ENCODE data around the gene ZNF408.

ZNF408 gene

DNA sequence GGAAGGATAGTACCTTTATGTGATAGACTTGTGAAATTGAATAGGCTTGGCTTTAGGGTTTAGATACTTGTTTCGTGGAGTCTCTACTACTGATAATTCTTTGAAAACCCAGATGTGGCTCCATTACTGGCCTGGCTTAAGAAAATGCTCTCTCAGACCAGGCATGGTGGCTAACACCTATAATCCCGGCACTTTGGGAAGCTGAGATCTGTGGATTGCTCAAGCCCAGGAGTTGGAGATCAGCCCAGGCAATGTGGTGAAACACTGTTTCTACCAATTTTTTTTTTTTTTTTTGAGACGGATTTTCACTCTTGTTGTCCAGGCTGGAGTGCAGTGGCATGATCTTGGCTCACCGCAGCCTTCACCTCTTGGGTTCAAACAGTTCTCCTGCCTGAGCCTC lies 42.6 kb upstream of the ZNF408 start:
- no peaks in the 10 kb centered on the region for H3K79me2 ChIP-seq (ENCODE audit: insufficient read depth, low read length)
- no peaks in the 10 kb centered on the region for H3K27me3 ChIP-seq (ENCODE audit: insufficient read depth, low read length)
- no peaks in the 10 kb centered on the region for H3K9me3 ChIP-seq (ENCODE audit: low read length)
- peaks cover 20% of the 10 kb centered on the region for H3K4me1 ChIP-seq (ENCODE audit: insufficient read depth, low read length, severe bottlenecking)
- H2AFZ ChIP-seq (ENCODE audit: low read length) = no peak overlapping the region
- no peaks in the 10 kb centered on the region for H3F3A ChIP-seq (ENCODE audit: insufficient read depth, low read length)
- peaks cover 63% of the 10 kb centered on the region for H3K36me3 ChIP-seq (ENCODE audit: insufficient read depth, low read length)
- H3K4me3 ChIP-seq (ENCODE audit: low read depth, low read length, poor library complexity, severe bottlenecking) = no peak overlapping the region
- H4K20me1 ChIP-seq (ENCODE audit: insufficient read depth, low read length) = no peaks in the 10 kb centered on the region
- no peak for TF ChIP-seq EZH2 (IDR thresholded peaks at IDR 0.05; ENCODE audit: borderline replicate concordance, low read length)
- TF ChIP-seq, protein P1, sequence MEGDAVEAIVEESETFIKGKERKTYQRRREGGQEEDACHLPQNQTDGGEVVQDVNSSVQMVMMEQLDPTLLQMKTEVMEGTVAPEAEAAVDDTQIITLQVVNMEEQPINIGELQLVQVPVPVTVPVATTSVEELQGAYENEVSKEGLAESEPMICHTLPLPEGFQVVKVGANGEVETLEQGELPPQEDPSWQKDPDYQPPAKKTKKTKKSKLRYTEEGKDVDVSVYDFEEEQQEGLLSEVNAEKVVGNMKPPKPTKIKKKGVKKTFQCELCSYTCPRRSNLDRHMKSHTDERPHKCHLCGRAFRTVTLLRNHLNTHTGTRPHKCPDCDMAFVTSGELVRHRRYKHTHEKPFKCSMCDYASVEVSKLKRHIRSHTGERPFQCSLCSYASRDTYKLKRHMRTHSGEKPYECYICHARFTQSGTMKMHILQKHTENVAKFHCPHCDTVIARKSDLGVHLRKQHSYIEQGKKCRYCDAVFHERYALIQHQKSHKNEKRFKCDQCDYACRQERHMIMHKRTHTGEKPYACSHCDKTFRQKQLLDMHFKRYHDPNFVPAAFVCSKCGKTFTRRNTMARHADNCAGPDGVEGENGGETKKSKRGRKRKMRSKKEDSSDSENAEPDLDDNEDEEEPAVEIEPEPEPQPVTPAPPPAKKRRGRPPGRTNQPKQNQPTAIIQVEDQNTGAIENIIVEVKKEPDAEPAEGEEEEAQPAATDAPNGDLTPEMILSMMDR (IDR thresholded peaks at IDR 0.05; ENCODE audit: low read length) = no peak
- no peak overlapping the region for H3K9ac ChIP-seq (ENCODE audit: low read length)
- H3K9me2 ChIP-seq (ENCODE audit: low read depth, low read length) = no peaks in the 10 kb centered on the region
- no peak overlapping the region for H3K27ac ChIP-seq (ENCODE audit: low read depth, low read length, poor library complexity, severe bottlenecking)
- H3K4me2 ChIP-seq (ENCODE audit: low read length) = no peak overlapping the region

DNA sequence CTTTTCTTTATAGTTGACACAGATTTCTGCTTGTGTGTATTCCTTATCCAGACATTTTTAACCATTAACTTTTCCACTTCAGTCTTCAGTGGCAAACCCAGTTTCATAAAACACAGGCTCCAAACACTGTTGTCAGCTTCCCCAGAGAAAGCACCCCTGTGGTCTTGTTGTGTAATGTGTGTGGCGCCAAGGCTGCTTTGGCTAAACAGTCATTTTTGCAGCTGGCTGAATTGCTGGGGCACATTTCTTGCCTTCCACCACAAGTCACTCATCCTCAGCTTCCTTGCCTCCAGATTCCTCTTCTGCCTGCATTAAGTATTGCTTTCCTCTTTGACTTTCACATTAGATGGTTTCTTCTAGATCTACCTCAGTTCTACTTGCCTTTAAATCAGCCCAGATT lies 40.9 kb upstream of the ZNF408 start:
- H3K4me2 ChIP-seq (ENCODE audit: low read length) = no peak overlapping the region
- no peak overlapping the region for H2AFZ ChIP-seq (ENCODE audit: low read length)
- no peak overlapping the region for H3K9ac ChIP-seq (ENCODE audit: low read length)
- H3K36me3 ChIP-seq (ENCODE audit: insufficient read depth, low read length) = peaks cover 73% of the 10 kb centered on the region; the same call in 1 of the 2 replicates
- no peaks in the 10 kb centered on the region for H3K9me3 ChIP-seq (ENCODE audit: low read length)
- H3K4me3 ChIP-seq (ENCODE audit: low read depth, low read length, poor library complexity, severe bottlenecking) = no peak overlapping the region
- H3F3A ChIP-seq (ENCODE audit: insufficient read depth, low read length) = no peaks in the 10 kb centered on the region
- H3K4me1 ChIP-seq (ENCODE audit: insufficient read depth, low read length, severe bottlenecking) = peaks cover 20% of the 10 kb centered on the region
- H3K27ac ChIP-seq (ENCODE audit: low read depth, low read length, poor library complexity, severe bottlenecking) = peak overlapping the region; percentile 55
- no peaks in the 10 kb centered on the region for H4K20me1 ChIP-seq (ENCODE audit: insufficient read depth, low read length)
- H3K27me3 ChIP-seq (ENCODE audit: insufficient read depth, low read length) = no peaks in the 10 kb centered on the region
- TF ChIP-seq, protein P1 (IDR thresholded peaks at IDR 0.05; ENCODE audit: low read length) = no peak
- TF ChIP-seq EZH2 (IDR thresholded peaks at IDR 0.05; ENCODE audit: borderline replicate concordance, low read length) = no peak
- no peaks in the 10 kb centered on the region for H3K79me2 ChIP-seq (ENCODE audit: insufficient read depth, low read length)
- no peaks in the 10 kb centered on the region for H3K9me2 ChIP-seq (ENCODE audit: low read depth, low read length)

DNA sequence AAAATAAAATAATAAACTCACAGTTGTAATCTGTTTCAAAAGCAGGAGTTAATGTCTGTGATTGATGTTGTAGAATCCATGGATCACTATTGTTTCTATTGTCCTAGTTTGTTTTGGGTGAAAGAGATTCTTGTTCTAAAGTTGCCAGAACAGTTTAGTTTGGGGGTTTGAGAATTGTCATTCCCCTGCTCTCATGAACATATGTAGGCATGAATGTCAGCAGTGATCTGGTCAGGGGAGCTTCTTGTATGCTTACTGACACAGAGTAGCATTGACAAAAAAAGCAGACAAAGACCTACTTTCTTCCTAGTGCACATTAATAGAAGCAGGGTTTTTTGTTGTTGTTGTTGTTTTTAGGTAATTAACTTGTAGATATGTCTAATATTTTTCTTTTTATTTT lies 39.0 kb upstream of the ZNF408 start:
- no peak for TF ChIP-seq EZH2 (IDR thresholded peaks at IDR 0.05; ENCODE audit: borderline replicate concordance, low read length)
- TF ChIP-seq, protein P1 (IDR thresholded peaks at IDR 0.05; ENCODE audit: low read length) = no peak
- Histone ChIP-seq H3F3A (ENCODE audit: insufficient read depth, low read length) (no peaks in the 10 kb centered on the region), H3K9me3 (ENCODE audit: low read length) (no peaks in the 10 kb centered on the region), H3K79me2 (ENCODE audit: insufficient read depth, low read length) (no peaks in the 10 kb centered on the region), H3K4me1 (ENCODE audit: insufficient read depth, low read length, severe bottlenecking) (peaks cover 30% of the 10 kb centered on the region), H3K9ac (ENCODE audit: low read length) (peak overlapping the region; percentile 16; the same call in 1 of the 2 replicates), H4K20me1 (ENCODE audit: insufficient read depth, low read length) (no peaks in the 10 kb centered on the region), H3K4me3 (ENCODE audit: low read depth, low read length, poor library complexity, severe bottlenecking) (no peak overlapping the region), H3K27me3 (ENCODE audit: insufficient read depth, low read length) (no peaks in the 10 kb centered on the region), H2AFZ (ENCODE audit: low read length) (no peak overlapping the region), H3K36me3 (ENCODE audit: insufficient read depth, low read length) (peaks cover 79% of the 10 kb centered on the region; the same call in 1 of the 2 replicates), H3K9me2 (ENCODE audit: low read depth, low read length) (no peaks in the 10 kb centered on the region), H3K4me2 (ENCODE audit: low read length) (no peak overlapping the region), H3K27ac (ENCODE audit: low read depth, low read length, poor library complexity, severe bottlenecking) (peak overlapping the region; percentile 78)
